ENCODE data around the gene APPBP2.
"Not testable (repeated sequence)": the region's sequence is repeated elsewhere in the genome, so short reads cannot be mapped to it uniquely, and the experiment has no call there.

APPBP2 gene

GRCh38 chr17:60496041-60496440 lies 30.0 kb downstream of the APPBP2 start:
- DNase-seq (ENCODE audit: insufficient read length, low spot score) (no peak), FAIRE-seq (no peak)
- TF ChIP-seq CTCF (IDR thresholded peaks at IDR 0.05; ENCODE audit: insufficient read depth, missing control alignments) = no peak

GRCh38 chr17:60495260-60495659 lies 30.8 kb downstream of the APPBP2 start:
- FAIRE-seq (no peak), DNase-seq (ENCODE audit: insufficient read length, low spot score) (no peak)
- TF ChIP-seq CTCF (IDR thresholded peaks at IDR 0.05; ENCODE audit: insufficient read depth, missing control alignments) = no peak

GRCh38 chr17:60493847-60494321 lies 32.2 kb downstream of the APPBP2 start:
- no peak for DNase-seq (ENCODE audit: insufficient read length, low spot score)
- FAIRE-seq = no peak
- TF ChIP-seq CTCF (IDR thresholded peaks at IDR 0.05; ENCODE audit: insufficient read depth, missing control alignments) = no peak

GRCh38 chr17:60491771-60492170 lies 34.3 kb downstream of the APPBP2 start:
- no peak for DNase-seq (ENCODE audit: insufficient read length, low spot score)
- no peak for TF ChIP-seq CTCF (IDR thresholded peaks at IDR 0.05; ENCODE audit: insufficient read depth, missing control alignments)
- no peak for FAIRE-seq

- FAIRE-seq; DNase-seq (ENCODE audit: insufficient read length, low spot score): not testable (repeated sequence)
These were observed 35.4 kb downstream of the APPBP2 start for GRCh38 chr17:60490594-60490993.

- TF ChIP-seq CTCF (IDR thresholded peaks at IDR 0.05; ENCODE audit: insufficient read depth, missing control alignments) = no peak
- no peak for FAIRE-seq
- DNase-seq (ENCODE audit: insufficient read length, low spot score) = no peak
These were observed 44.4 kb downstream of the APPBP2 start for GRCh38 chr17:60481604-60482003.

- DNase-seq (ENCODE audit: insufficient read length, low spot score) (no peak), FAIRE-seq (no peak)
- no peak for TF ChIP-seq CTCF (IDR thresholded peaks at IDR 0.05; ENCODE audit: insufficient read depth, missing control alignments)
These were observed 52.3 kb downstream of the APPBP2 start for GRCh38 chr17:60473788-60474187.

GRCh38 chr17:60472449-60472848 lies 53.6 kb downstream of the APPBP2 start:
- FAIRE-seq (no peak), DNase-seq (ENCODE audit: insufficient read length, low spot score) (no peak)
- TF ChIP-seq CTCF (IDR thresholded peaks at IDR 0.05; ENCODE audit: insufficient read depth, missing control alignments) = no peak
